ENCODE data around the gene ATP2B3.

GRCh38 chrX:153626025-153626633, 108.7 kb downstream of the ATP2B3 start:
- TF ChIP-seq EZH2 (IDR thresholded peaks at IDR 0.05) (no peak), POLR2AphosphoS5 (IDR thresholded peaks at IDR 0.05; ENCODE audit: borderline replicate concordance, low read depth, low read length) (no peak)

All from SK-N-MC (cell line).